Kidney (tissue), 14 donors: ENCODE results near the gene SMARCA2. TPM values are rescaled to one million over a fixed set of nuclear protein-coding genes. Genes with fewer than 3 reads are reported as not detected.

ENCODE experiments used
- DNase-seq, 5 donors: peaks; one replicate each; pipeline ENCODE4 v3.0.0-alpha.2; 2013 to 2020
- FAIRE-seq: peaks from 2 replicates; lab custom pipeline; 2012; peaks lifted over from hg19 to GRCh38; lab: Jason Lieb, UNC
- H3K27ac ChIP-seq, 2 donors: one replicate each; pipeline ENCODE4 v1.7.0; 2013; ENCODE audit warnings: low read depth in 2 of 2, low read length in 2 of 2, inconsistent platforms in 1 of 2
- H3K27me3 ChIP-seq: one replicate; pipeline ENCODE4 v1.7.1; 2013; ENCODE audit warnings: low read length, inconsistent platforms; ENCODE audit not compliant: control insufficient read depth, insufficient read depth
- H3K36me3 ChIP-seq, 3 donors: one replicate each; pipeline versions ENCODE4 v1.7.0 to v1.7.1; 2013; ENCODE audit warnings: low read length in 3 of 3, control low read depth in 1 of 3, inconsistent platforms in 1 of 3; ENCODE audit not compliant: insufficient read depth in 3 of 3, control insufficient read depth in 2 of 3
- H3K4me1 ChIP-seq, 3 donors: one replicate each; pipeline versions ENCODE4 v1.7.0 to v1.7.1; 2013; ENCODE audit warnings: low read length in 3 of 3, inconsistent platforms in 1 of 3, low read depth in 1 of 3; ENCODE audit not compliant: control insufficient read depth in 2 of 3, insufficient read depth in 2 of 3
- H3K4me3 ChIP-seq, 3 donors: one replicate each; pipeline versions ENCODE4 v1.7.0 to v1.8.1; 2013; ENCODE audit warnings: low read length in 3 of 3, control low read depth in 1 of 3, inconsistent platforms in 1 of 3
- H3K9ac ChIP-seq, 3 donors: one replicate each; pipeline versions ENCODE4 v1.7.0 to v1.7.1; 2013; ENCODE audit warnings: low read length in 3 of 3, control low read depth in 1 of 3, inconsistent platforms in 1 of 3
- H3K9me3 ChIP-seq, 3 donors: one replicate each; pipeline versions ENCODE4 v1.7.0 to v1.7.1; 2013; ENCODE audit warnings: low read length in 3 of 3, control low read depth in 1 of 3, inconsistent platforms in 1 of 3; ENCODE audit not compliant: control insufficient read depth in 2 of 3, insufficient read depth in 1 of 3
- CTCF ChIP-seq: IDR thresholded peaks from 3 replicates; pipeline ENCODE4 v1.5.1; 2012; ENCODE audit warnings: mild to moderate bottlenecking, moderate library complexity, borderline replicate concordance; ENCODE audit not compliant: insufficient read depth; ENCODE audit errors: extremely low read depth
- intact Hi-C: fragments of 100-400 bp; cut with DNase I; formaldehyde crosslinking; loops from one replicate; pipeline ENCODE4 v1.11.1; 2022
- polyA plus RNA-seq: library from polyadenylated mRNA; stranded (reverse); fragments of 350-450 nt; fragmentation: Illumina TruSeq; extraction: RNeasy Lipid Tissue Mini Kit (QIAGEN cat#74804); gene quantifications from one replicate; pipeline ENCODE4 v1.2.3, GENCODE V29; 2014; ENCODE audit warnings: low read depth, low replicate concordance; ENCODE audit not compliant: insufficient read depth
- total RNA-seq: library from RNA; stranded (reverse); fragmentation: NEBNext Ultra II Directional; extraction: Animal tissue kit (Norgen Biotek cat#: 25700); gene quantifications from one replicate; pipeline ENCODE4 v1.2.1, GENCODE V29; 2021
- donor health status: control.
- donor health status: control.
- donor health status: control.
- donor health status: control.
- donor health status: control.
- donor health status: DM: yes; HTN: yes; CAD: no.
- donor health status: Normal renal cell carcinoma (clear cell type).

SMARCA2 gene
- total and polyA plus RNA-seq, 2 donors from 2014 or later: 54.3 to 189 TPM

GRCh38 chr9:2229109-2229721 is 214.1 kb downstream of the SMARCA2 start:
- intact Hi-C loops: no loop called here
- Histone ChIP-seq H3K27ac (no peak overlapping the region), H3K36me3 (no peaks in the 10 kb centered on the region), H3K4me3 (no peak overlapping the region), H3K9ac (no peak overlapping the region), H3K27me3 (no peaks in the 10 kb centered on the region), H3K4me1 (no peaks in the 10 kb centered on the region), H3K9me3 (no peaks in the 10 kb centered on the region)
- DNase-seq: no peak
- TF ChIP-seq CTCF: no peak
- FAIRE-seq: no peak

GRCh38 chr9:2230362-2230761 is 215.2 kb downstream of the SMARCA2 start:
- no peaks in the 10 kb centered on the region for H3K36me3 ChIP-seq
- H3K9ac ChIP-seq: no peak overlapping the region
- H3K27me3 ChIP-seq: no peaks in the 10 kb centered on the region
- no peak overlapping the region for H3K27ac ChIP-seq
- DNase-seq (no peak), FAIRE-seq (peak; percentile 74)
- no peaks in the 10 kb centered on the region for H3K4me1 ChIP-seq
- no peak for TF ChIP-seq CTCF
- H3K9me3 ChIP-seq: no peaks in the 10 kb centered on the region
- intact Hi-C loops: no loop called here
- H3K4me3 ChIP-seq: no peak overlapping the region

- no peak overlapping the region for H3K4me3 ChIP-seq
- TF ChIP-seq CTCF: no peak
- FAIRE-seq (no peak), DNase-seq (no peak)
- H3K27me3 ChIP-seq: no peaks in the 10 kb centered on the region
- intact Hi-C loops: no loop called here
- no peaks in the 10 kb centered on the region for H3K36me3 ChIP-seq
- no peaks in the 10 kb centered on the region for H3K9me3 ChIP-seq
- no peak overlapping the region for H3K27ac ChIP-seq
- H3K4me1 ChIP-seq: no peaks in the 10 kb centered on the region
- no peak overlapping the region for H3K9ac ChIP-seq
Measured at GRCh38 chr9:2231101-2231500, 216.0 kb downstream of the SMARCA2 start.

GRCh38 chr9:2231829-2232228 is 216.7 kb downstream of the SMARCA2 start:
- intact Hi-C loops: no loop called here
- Histone ChIP-seq H3K27me3 (no peaks in the 10 kb centered on the region), H3K9ac (no peak overlapping the region), H3K9me3 (no peaks in the 10 kb centered on the region), H3K4me3 (no peak overlapping the region), H3K27ac (no peak overlapping the region), H3K4me1 (no peaks in the 10 kb centered on the region), H3K36me3 (no peaks in the 10 kb centered on the region)
- no peak for DNase-seq
- TF ChIP-seq CTCF: no peak
- FAIRE-seq: no peak
